Left hindlimb (tissue), 1 donor: ENCODE results near the gene ACVR1.
A peak's percentile ranks its signal among the peaks of the same experiment; 100 is the strongest.
"Not testable (repeated sequence)": the region's sequence is repeated elsewhere in the genome, so short reads cannot be mapped to it uniquely, and the experiment has no call there.

ENCODE experiments used
- DNase-seq: peaks from one replicate; pipeline ENCODE4 v3.0.0-alpha.2; 2018

Gene ACVR1

DNA sequence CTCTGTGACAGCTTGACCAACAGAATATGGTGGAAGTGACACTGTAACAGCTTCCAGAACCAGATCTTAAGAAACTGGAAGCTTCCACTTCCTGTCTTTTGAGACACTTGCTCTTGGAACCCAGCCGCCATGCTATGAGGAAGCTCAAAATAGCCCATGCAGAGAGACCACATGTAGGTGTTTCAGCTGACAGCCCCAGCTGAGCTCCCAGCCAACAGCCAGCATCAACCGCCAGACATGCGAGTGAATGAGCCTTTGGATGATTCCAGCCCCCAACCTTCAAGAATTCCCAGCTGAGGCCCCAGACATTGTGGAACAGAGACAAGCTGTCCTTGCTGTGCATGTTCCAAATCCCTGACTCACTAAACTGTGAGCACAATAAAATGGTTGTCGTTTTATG lies 27.9 kb downstream of the ACVR1 start:
- no peak for DNase-seq

DNA sequence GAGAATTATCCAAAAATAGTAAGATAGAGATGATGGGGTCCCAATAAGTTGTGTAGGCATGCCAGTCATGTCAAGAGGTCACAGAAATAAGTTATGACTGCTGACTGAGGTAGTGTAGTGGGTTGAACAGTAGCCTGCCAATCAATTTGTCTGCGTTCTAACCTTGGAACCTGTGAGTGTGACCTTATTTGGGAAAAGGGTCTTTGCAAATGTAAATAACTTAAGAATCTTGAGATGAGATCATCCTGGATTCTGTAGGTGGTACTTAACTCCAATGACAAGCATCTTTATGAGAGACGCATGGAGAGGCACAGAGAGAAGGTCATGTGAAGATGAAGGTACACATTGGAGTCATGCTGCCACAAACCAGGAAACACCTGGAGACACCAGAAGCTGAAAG lies 31.0 kb downstream of the ACVR1 start:
- DNase-seq = no peak

DNA sequence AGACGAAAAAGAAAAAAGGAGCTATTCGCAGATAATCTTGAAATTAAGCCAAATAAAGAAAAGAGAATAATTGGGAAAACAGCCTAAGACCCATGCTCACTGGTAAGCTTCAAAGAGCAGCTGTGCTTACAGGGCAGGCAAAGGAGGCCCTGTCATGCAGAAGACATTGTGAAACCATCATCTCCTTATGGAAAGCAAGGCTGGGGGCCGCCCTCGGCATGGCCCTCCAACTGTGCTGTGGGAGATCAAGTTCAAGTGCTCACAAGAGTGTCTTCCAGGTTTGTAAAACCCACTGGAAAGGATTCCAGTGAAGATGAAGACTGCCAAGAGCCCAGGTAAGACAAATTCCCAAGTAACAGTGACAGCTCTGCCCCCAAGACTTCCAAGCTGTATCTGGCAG lies 32.2 kb downstream of the ACVR1 start:
- no peak for DNase-seq

DNA sequence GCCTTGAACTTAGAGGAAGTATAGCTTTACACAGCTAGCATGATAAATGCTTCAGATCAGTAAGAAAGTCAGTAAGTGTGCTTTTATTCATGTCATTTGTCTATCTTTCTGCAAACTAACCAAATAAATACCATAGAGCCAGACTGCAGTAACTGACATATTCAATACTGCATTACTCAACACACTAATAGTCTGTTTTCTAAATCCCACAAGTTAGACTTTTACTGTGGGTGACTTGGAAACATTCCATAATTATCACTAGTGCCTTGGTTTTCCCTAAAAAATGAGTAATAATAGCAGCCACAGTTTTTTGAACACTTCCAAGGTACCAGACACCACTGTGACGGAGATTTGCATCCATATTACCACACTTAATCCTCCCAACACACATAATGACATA lies 33.0 kb downstream of the ACVR1 start:
- DNase-seq = no peak

DNA sequence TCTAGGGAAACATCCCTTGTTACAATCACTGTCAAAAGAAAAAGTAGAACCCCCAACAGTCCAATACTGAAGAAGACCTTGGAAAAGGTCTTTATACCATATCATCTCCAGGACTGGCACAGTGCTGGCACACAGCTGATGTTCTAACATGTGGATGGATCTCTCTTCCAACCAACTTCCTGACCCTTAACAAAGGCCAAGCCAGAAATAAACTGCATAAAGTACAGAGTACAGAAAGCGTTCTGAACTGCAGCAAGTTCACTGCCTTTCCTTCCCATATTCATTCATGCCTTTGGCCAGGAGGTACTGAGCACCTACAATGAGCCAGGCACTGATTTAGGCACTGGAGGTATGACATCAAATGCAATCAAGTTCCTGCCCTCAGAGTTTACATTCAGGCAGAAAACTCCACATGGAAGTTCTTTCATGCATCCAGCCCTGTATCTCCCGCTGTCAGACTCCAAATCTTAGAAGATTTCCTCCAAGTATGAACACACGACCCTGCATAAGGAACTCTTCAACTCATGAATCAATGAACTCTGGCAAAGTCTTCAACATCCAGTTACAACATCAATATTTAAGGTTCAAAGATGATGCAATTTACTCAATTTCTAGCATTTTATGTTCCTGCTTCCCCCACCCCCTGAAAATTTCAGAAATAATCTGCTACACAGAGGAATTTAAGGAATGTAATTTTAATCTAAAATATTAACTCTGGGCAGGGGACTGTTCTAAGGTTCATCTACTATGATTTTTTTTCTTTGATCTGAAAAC lies 33.8 kb downstream of the ACVR1 start:
- no peak for DNase-seq

DNA sequence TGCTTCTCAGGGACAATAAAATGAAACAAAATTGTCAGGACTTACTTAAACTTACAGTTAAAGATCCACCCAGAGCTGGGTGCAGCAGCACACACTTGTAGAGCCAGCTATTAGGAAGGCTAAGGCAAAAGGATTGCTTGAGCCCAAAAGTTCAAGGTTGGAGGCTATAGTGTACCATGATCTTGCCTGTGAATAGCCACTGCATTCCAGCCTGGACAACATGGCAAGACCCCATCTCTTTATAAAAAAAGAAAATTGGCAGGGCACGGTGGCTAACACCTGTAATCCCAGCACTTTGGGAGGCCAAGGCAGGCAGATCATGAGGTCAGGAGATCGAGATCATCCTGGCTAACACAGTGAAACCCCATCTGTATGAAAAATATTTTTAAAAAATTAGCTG lies 34.6 kb downstream of the ACVR1 start:
- no peak for DNase-seq

DNA sequence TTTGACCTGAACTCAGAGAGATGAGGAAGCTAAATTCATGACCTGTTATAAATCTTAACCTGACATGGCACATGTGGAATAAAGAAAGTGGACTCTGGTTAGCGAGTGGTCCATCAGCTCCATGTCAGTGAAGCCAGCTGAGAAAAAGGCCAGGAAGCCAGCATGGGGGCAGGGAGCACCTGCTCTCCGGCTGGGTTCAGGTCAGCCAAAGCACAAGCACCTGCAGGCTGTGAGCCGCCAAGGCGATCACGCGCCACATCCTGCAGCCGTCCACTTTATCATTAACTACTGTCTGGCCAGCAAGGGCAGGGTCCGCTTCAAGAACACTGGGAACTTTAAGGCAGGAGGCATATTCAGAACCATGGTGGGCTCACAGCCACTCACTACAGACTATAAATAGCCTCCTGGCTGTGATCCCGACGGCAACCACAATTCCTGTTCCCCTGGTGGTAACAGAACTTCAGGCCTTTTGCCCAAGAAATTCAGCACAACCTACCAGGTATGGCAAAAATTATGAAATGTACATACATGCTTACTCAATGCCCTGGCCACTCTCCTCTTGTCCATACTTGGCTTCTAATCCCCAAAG lies 35.5 kb downstream of the ACVR1 start:
- peak; percentile 69 for DNase-seq

DNA sequence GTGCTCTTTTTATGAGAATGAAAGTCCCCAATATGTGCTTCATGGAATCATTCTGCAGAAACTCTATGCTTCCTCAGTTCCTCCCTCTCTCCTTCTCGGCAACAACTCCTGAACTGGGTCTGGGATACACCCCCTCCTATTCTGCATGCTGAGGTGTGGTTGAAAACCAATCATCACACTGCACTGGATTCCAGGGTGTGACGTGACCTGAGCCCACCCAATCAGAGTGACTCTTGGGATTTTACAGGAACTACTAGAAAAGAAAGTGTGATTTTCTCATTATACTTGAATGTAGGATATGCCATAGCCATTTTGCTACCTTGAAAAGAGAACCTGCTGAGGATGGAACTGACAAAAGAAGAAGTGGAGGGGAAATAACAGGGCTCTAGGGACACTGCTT lies 36.3 kb downstream of the ACVR1 start:
- no peak for DNase-seq

DNA sequence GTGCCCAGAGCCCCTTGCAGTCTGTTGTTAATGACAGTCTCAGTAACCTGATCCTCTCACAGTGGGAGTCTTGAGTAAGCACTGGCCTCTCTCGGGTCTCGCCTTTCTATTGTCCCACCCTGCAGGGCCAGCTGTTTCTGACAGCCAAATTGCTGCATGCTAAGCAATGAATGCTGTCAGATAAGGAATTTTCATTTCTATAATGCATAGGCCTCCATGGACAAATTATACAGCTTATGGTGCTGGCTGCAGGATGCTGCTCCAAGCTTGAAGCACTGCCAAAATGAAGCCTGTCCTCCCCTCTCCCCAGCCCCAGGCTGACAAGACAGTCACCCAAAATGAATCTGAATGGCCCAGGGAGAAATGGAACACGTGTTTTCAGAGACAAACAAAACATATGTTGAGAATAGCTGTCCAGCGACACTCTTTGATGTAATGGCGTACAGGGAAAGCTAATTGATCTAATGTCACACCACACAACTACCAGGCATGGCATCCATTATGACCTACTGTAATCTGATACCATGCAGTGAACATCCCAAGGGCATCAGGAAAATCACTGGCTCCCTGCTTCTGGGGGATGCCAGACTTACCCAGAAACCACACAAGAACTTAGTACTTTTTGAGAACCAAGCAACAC lies 36.8 kb downstream of the ACVR1 start:
- peak; percentile 78 for DNase-seq

DNA sequence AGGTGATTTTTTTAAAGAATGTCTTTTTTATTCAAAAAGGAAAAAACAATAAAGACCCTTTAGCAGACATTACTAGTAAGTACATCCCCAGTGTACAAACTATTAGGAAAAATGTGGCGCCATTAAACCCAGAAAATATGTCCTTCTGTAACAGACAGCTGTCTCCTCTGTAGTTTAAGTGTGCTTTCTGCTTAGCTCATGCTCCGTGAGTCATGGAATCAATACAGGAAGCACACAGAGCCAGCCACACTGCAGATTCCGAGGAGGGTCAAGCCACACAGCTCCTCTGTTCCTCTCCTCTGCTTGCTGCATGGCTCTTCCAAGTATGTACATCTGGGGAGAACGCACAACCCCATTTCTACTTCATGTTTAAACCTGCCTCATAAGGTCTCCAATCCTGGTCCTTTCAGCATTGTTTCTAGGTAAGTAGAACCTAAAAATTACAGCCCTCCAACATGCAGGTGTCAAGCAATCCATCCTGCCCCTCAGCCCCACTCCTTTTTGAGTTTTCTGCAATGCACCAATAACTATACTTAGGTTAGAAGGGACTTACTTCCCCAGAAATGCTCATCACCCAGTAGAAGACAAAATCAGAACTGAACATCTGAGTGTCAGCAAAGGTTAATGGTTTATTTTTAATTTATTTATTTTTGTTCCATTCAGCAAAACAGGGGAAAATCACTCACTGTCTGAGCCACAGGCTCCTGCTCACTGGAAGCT lies 37.5 kb downstream of the ACVR1 start:
- peak; percentile 75 for DNase-seq

DNA sequence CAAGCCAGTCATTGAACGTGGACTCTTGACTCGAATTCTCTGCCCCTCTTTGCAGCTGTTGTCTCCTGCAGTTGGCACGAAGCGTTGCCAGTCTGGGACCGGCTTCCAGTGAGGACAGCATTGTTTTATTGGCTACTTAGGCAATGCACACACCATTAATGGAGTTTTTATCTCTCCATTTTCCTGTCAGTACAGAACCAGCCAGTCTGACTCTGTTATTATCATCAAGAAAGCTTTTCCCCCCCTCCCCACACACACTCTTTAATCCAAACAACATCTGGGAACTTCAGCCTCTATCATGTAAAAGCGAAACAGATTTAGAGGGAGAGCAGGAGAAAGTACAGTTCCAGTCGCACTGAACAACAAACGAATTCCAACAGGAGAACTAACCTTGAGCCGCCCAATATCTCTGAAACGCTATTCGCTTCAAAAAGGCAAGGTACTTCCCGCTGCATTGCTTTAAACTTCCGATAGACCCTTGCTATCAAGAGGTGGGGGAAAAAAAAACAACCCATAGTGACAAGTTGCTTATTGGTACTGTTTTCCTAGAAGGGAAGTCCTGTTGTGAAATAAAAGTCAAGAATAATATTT lies 38.2 kb downstream of the ACVR1 start:
- DNase-seq = peak; percentile 68

DNA sequence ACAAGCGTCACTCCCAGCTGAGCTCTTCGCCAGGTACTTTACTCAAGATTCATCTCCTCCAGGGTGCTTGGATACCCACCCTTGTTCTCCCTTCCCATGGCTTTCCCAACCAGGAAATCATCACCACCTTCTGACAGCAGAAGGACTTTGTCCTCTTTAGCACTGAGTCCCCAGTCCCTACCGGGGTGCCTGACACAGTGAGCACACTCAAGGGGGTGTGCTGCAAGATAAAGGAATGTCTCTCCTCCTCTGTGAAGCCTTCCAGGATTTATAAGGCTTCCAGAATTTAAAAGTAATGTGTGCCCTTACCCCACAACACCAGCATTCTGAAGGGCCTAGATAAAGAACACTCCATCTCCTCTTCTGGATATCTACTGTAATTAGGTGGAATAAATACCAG lies 39.6 kb downstream of the ACVR1 start:
- no peak for DNase-seq

DNA sequence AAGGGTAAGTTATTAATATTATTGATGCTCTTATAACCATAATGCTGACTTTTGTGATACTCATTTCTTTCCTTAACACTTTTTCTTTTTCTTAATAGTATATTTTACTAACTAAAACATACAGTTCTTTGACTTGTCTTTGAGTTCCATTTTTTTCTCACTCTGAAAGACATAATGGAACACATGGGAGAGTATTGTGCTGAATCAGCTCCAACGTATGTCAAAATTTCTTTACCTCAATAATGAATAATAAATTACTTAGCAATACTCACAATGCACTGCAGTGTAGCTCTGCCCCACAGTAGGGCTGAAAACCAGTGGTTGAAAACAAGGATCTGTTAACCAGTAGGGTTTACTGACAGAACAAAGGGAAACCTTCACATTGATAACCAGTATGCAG lies 40.7 kb downstream of the ACVR1 start:
- DNase-seq = no peak

DNA sequence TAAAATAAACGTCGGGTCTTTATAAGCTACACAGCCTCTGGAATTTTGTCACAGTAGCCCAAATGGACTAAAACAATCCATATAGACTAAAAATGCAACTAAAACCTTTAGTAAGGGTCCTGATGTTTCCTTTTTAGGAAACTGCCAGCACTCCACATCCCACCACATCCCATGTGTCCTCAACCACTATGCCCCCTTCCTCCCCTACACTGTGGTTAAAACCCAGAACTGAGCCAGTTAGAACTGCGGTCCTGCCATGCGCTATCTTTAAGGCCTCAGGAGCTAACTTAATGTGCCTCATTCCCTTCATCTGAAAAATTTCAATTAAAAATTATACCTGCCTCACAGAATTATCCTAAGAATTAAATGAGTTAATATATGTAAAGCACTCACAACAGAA lies 41.1 kb downstream of the ACVR1 start:
- no peak for DNase-seq

DNA sequence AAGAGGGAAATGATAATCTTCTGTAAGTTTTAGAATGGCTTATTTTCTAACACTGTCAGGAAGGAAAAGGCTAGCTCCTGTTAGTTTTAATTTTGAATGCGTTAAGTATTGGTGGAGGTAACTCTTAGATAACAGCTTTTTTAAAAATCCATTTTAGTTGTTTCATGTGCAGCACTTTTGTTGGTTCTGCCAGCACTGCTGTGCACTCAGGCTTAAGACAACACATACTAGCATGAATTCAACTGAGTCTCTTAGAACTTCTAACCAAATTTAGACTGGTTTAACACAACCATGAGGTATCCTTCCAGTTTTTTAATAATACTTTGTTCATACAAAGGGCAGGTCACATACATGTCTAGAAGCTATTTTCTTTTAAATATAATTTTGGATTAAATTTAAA lies 42.4 kb downstream of the ACVR1 start:
- DNase-seq = no peak

DNA sequence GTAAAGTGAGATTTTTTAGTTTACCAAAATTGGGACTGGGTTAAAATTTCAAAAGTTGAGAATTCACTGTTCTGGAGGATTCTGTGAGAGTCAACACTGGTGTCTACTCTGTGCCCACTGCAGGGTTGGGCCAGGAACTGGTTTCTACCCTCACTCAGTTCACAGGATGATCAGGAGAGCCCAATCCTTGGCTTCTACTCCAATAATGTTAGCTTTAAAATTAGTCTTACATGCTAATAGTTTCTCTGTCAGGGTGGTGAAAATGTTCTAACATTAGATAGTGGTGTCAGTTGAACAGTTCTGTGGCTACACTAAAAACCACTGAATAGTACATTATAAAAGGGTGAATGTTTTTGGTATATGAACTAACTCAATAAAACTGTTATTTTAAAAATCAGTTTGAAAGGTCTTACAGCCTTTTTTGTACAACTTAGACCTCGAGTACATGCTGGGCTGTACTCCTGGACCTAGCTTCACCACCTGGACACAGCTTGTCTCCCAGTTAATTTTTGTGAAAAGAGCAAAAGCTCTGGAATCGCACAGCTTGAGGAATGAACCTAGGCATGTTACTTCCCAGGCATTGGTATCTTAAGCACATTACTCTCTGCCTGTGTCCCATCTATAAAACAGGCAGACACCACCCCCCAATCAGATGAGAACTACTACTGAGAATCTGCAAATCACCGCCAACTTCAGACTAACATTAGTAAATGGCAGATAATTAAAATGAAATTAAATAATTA lies 44.4 kb downstream of the ACVR1 start:
- no peak for DNase-seq

DNA sequence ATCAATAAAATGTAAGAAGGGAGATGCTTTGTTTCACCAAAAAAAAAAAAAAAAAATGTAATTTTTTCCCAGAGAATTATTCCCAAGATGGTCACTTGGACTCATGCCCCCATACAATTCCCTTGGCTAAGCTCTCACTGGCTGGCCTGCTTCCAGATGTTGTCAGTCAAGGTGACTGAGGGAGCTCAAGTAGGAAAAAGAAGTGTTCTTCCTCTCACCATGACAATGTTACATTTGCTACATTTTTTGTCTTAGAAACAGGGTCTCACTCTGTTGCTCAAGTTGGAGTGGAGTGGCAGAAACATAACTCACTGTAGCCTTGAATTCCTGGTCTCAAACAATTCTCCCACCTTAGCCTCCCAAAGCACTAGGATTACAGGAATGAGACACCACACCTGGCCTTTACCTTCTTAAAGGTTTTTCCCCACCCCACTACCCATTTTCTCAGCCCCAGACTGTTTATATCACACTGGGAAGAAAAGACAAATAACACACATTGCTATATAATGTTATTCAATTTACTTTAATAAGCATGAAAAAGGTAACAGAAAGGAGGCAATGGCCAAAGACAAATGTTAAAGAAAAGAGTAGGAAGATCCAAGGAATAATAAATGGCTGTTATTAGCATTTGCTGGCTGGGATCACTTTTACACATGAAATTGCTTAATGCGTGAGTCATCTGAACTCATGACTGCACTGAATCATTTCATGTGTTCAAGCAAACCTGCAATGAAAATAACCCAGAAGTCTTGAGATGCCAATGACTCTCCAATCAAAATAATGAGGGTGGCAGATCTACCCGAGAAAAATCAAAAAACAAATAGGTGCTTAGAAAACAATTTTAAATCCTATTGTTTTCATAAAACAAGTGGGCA lies 45.2 kb downstream of the ACVR1 start:
- no peak for DNase-seq

DNA sequence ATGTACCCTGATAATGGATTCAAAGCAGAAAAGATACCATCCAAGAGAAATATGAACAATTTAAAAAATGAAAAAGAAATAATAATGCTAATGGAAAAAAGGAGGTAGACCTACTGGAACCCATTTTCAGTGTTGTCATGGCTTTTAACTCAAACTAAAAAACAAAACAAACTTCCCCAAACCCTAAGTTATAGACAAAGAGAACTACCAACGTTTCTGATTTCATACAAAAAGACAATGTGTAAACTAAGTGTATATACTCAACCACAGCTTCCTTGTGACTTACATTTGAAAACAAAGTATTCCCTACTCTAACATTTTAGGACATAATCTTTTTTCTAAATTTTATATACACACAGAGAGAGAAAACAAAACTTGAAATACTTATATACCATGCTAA lies 45.9 kb downstream of the ACVR1 start:
- no peak for DNase-seq

DNA sequence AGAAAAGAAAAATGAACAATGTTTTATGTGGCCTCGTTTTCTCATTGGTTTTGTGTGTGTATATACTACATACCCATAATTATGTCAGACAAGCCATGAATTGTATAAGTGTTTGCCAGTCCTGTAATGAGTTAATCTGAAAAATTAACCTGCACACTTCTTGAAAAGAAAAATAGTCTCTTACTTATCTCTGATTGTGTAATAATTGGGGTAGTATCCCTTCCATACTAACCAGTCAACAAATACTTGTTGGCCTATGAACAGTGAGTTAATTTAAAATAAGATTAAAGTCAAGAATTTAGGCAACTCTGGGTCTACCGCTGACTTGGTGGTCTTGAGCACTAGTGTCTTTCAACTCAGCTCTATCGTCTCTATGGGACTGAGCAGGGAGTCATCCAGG lies 48.8 kb downstream of the ACVR1 start:
- DNase-seq = no peak

DNA sequence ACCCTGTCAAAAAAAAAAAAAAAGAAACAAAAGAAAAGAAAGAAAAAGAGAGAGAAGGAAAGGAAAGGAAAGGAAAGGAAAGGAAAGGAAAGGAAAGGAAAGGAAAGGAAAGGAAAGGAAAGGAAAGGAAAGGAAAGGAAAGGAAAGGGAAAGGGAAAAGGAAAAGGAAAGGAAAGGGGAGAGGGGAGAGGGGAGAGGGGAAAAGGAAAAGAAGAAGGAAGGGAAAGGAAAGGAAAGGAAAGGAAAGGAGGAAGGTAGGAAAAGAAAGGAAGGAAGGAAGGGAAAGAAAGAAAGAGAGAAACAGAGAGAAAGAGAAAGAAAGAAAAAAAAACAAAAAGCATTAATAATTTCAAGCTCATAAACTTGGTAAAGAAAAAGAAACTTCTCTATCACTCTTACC lies 49.5 kb downstream of the ACVR1 start:
- DNase-seq = not testable (repeated sequence)

DNA sequence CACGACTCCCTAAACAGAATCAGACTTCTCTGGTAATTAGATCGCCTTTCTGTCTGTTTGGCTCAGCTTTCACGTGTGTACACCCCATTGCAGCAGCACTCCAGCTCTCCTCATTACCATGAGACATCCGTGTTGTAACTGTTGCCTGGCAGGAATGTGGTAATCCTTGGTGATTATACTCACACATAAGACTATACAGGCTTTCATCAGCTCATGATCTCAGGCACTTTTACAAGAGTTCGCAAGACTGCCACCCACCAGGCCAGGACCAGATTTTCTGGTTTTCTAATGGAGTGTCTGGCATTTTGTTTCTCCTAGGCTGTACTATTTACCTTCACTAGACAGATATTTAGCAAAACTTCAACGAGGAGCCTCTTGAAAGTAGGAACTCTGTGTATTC lies 50.2 kb downstream of the ACVR1 start:
- no peak for DNase-seq

DNA sequence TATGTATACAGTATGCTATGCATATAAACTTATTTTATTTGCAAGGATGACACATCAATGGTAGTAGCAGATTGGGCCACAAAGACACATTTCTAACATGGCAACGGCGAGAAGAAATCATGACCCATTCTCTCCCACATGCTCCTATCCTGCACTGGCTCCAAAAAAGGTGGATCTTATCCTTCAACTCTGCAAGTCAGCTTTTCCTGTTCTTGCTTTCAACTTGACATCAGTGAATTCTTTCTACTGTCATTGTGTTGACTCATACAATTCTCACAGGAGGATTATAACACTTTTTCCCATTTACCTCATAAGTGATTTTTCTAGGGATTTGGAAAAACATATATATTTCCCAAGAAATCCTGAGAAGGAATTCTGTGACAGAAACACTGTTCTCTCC lies 53.1 kb downstream of the ACVR1 start:
- no peak for DNase-seq
